HuH-7.5 (cell line): ENCODE results near the gene PATJ.
"Not testable (repeated sequence)": the region's sequence is repeated elsewhere in the genome, so short reads cannot be mapped to it uniquely, and the experiment has no call there.

ENCODE experiments used
- DNase-seq: peaks from one replicate; pipeline ENCODE4 v3.0.0; 2011; ENCODE audit warnings: low spot score

The PATJ gene

GRCh38 chr1:61887076-61887867 is 145.0 kb downstream of the PATJ start:
- DNase-seq = no peak

- DNase-seq = no peak
Observed at GRCh38 chr1:61887931-61888564, 145.8 kb downstream of the PATJ start.

GRCh38 chr1:61888808-61889207 is 146.5 kb downstream of the PATJ start:
- DNase-seq = no peak

GRCh38 chr1:61890435-61890834 is 148.2 kb downstream of the PATJ start:
- not testable (repeated sequence) for DNase-seq

GRCh38 chr1:61892977-61893376 is 150.7 kb downstream of the PATJ start:
- DNase-seq = no peak

GRCh38 chr1:61894296-61894695 is 152.0 kb downstream of the PATJ start:
- DNase-seq = not testable (repeated sequence)

- DNase-seq = no peak
Observed at GRCh38 chr1:61895175-61895574, 152.9 kb downstream of the PATJ start.

- DNase-seq = no peak
Observed at GRCh38 chr1:61898658-61899057, 156.4 kb downstream of the PATJ start.

- no peak for DNase-seq
Observed at GRCh38 chr1:61904354-61904753, 162.1 kb downstream of the PATJ start.

GRCh38 chr1:61907102-61907501 is 164.8 kb downstream of the PATJ start:
- no peak for DNase-seq

GRCh38 chr1:61910035-61910434 is 167.8 kb downstream of the PATJ start:
- no peak for DNase-seq

- DNase-seq = no peak
Observed at GRCh38 chr1:61914823-61915482, 172.7 kb downstream of the PATJ start.

GRCh38 chr1:61921435-61921834 is 179.2 kb downstream of the PATJ start:
- no peak for DNase-seq

- no peak for DNase-seq
Observed at GRCh38 chr1:61922950-61923480, 180.7 kb downstream of the PATJ start.

- DNase-seq = no peak
Observed at GRCh38 chr1:61925591-61926298, 183.5 kb downstream of the PATJ start.

GRCh38 chr1:61926597-61926996 is 184.3 kb downstream of the PATJ start:
- DNase-seq = no peak

GRCh38 chr1:61930116-61930645 is 187.9 kb downstream of the PATJ start:
- DNase-seq = no peak

GRCh38 chr1:61931587-61932279 is 189.5 kb downstream of the PATJ start:
- DNase-seq = no peak

- DNase-seq = no peak
Observed at GRCh38 chr1:61935516-61935915, 193.2 kb downstream of the PATJ start.

GRCh38 chr1:61936839-61937238 is 194.6 kb downstream of the PATJ start:
- no peak for DNase-seq

GRCh38 chr1:61941794-61942193 is 199.5 kb downstream of the PATJ start:
- DNase-seq = no peak
